H1 (cell line): ENCODE results near the gene MBLAC1. TPM values are rescaled to one million over a fixed set of nuclear protein-coding genes. Genes with fewer than 3 reads are reported as not detected.

ENCODE experiments used
- CTCF ChIA-PET: fragments of 300-600 bp; sonication (Branson Sonifier 250); formaldehyde crosslinking; loops from one replicate; lab custom pipeline; 2021; ENCODE audit not compliant: partially characterized antibody; lab: Charles Lee
- POLR2A ChIA-PET: fragments of 300-600 bp; sonication (Branson Sonifier 250); formaldehyde crosslinking; loops from one replicate; lab custom pipeline; 2021; ENCODE audit warnings: inconsistent platforms; ENCODE audit not compliant: partially characterized antibody; lab: Charles Lee
- DNase-seq, 2 experiments: peaks; one replicate each; pipeline versions ENCODE4 v3.0.0 to v3.0.0-alpha.2; 2010 to 2022; ENCODE audit warnings: low spot score in 2 of 2, low read depth in 1 of 2, mixed read lengths in 1 of 2
- FAIRE-seq: peaks from 2 replicates; lab custom pipeline; 2011; peaks lifted over from hg19 to GRCh38; lab: Jason Lieb, UNC
- H2AFZ ChIP-seq: 2 replicates; pipeline ENCODE4 v1.8.1; 2012; ENCODE audit warnings: low read length, inconsistent platforms
- H2AK5ac ChIP-seq: 2 replicates; pipeline ENCODE4 v1.6.1; 2013; ENCODE audit warnings: low read depth, low read length
- H2BK120ac ChIP-seq: replicated peaks from 2 replicates; pipeline ENCODE3; 2013; ENCODE audit warnings: low read depth, low read length, inconsistent platforms
- H2BK12ac ChIP-seq: 2 replicates; pipeline ENCODE4 v1.6.1; 2013; ENCODE audit warnings: low read depth, low read length
- H2BK15ac ChIP-seq: 2 replicates; pipeline ENCODE4 v1.6.1; 2013; ENCODE audit warnings: low read length
- H2BK20ac ChIP-seq: 2 replicates; pipeline ENCODE4 v1.6.1; 2013; ENCODE audit warnings: low read length
- H2BK5ac ChIP-seq: 2 replicates; pipeline ENCODE4 v1.6.1; 2013; ENCODE audit warnings: low read depth, low read length
- H3K14ac ChIP-seq: 2 replicates; pipeline ENCODE4 v1.6.1; 2013; ENCODE audit warnings: inconsistent platforms; ENCODE audit not compliant: insufficient read length
- H3K18ac ChIP-seq: 2 replicates; pipeline ENCODE4 v1.6.1; 2013; ENCODE audit warnings: low read length; ENCODE audit errors: extremely low read depth
- H3K23ac ChIP-seq: 2 replicates; pipeline ENCODE4 v1.6.1; 2013; ENCODE audit warnings: inconsistent platforms; ENCODE audit not compliant: insufficient read length
- H3K23me2 ChIP-seq: 2 replicates; pipeline ENCODE4 v1.6.1; 2013; ENCODE audit warnings: low read depth, low read length
- H3K27ac ChIP-seq: 2 replicates; pipeline ENCODE4 v1.6.1; 2011; ENCODE audit warnings: low read depth, low read length, inconsistent platforms
- H3K27me3 ChIP-seq, 4 experiments: replicated peaks in 1 of 4; 1 replicate in 1 of 4; 2 replicates in 3 of 4; pipeline versions ENCODE4 v1.6.1 to v1.8.1; 2011 to 2013; ENCODE audit warnings: low read length in 3 of 4, mild to moderate bottlenecking in 3 of 4, inconsistent platforms in 2 of 4, mixed read lengths in 2 of 4, moderate library complexity in 1 of 4; ENCODE audit not compliant: control insufficient read depth in 3 of 4, insufficient read depth in 3 of 4; ENCODE audit errors: extremely low read depth in 1 of 4
- H3K36me3 ChIP-seq, 4 experiments: 2 replicates each; pipeline versions ENCODE4 v1.6.1 to v1.8.1; 2011 to 2013; ENCODE audit warnings: mild to moderate bottlenecking in 4 of 4, low read length in 3 of 4, moderate library complexity in 2 of 4, control low read depth in 1 of 4, inconsistent platforms in 1 of 4; ENCODE audit not compliant: insufficient read depth in 4 of 4, control insufficient read depth in 2 of 4
- H3K4ac ChIP-seq: replicated peaks from 2 replicates; pipeline ENCODE3; 2013; ENCODE audit warnings: low read length, low read depth, mixed read lengths, inconsistent platforms; ENCODE audit not compliant: insufficient read length
- H3K4me1 ChIP-seq, 4 experiments: replicated peaks in 1 of 4; 1 replicate in 1 of 4; 2 replicates in 3 of 4; pipeline versions ENCODE4 v1.6.1 to v1.8.1; 2011 to 2013; ENCODE audit warnings: low read length in 3 of 4, inconsistent platforms in 2 of 4, mixed read lengths in 1 of 4; ENCODE audit not compliant: insufficient read depth in 4 of 4, control insufficient read depth in 3 of 4
- H3K4me2 ChIP-seq, 2 experiments: 2 replicates each; pipeline versions ENCODE4 v1.6.1 to v1.8.1; 2011 to 2013; ENCODE audit warnings: low read depth in 2 of 2, low read length in 2 of 2, control low read depth in 1 of 2, inconsistent platforms in 1 of 2, mild to moderate bottlenecking in 1 of 2; ENCODE audit not compliant: insufficient read depth in 1 of 2
- H3K4me3 ChIP-seq, 4 experiments: fragments of 200-600, 300-600 bp in 1 of 4; sonication (generic), shearing (Covaris generic), sonication (Bioruptor Twin) in 1 of 4; 2 replicates each; pipeline versions ENCODE4 v1.5.1 to v1.8.1; 2011 to 2016; ENCODE audit warnings: low read length in 4 of 4, low read depth in 3 of 4, control low read depth in 2 of 4, inconsistent platforms in 2 of 4, mild to moderate bottlenecking in 2 of 4, mixed read lengths in 1 of 4, moderate library complexity in 1 of 4; ENCODE audit not compliant: insufficient read depth in 2 of 4; ENCODE audit errors: extremely low read depth in 1 of 4
- H3K56ac ChIP-seq: replicated peaks from 2 replicates; pipeline ENCODE3; 2013; ENCODE audit warnings: low read depth, mild to moderate bottlenecking, mixed read lengths, low read length, inconsistent platforms; ENCODE audit not compliant: insufficient read length
- H3K79me1 ChIP-seq: 2 replicates; pipeline ENCODE4 v1.6.1; 2013; ENCODE audit warnings: low read depth, low read length, control low read depth
- H3K79me2 ChIP-seq, 2 experiments: 2 replicates each; pipeline versions ENCODE4 v1.6.1 to v1.8.1; 2012 to 2013; ENCODE audit warnings: low read length in 2 of 2, mild to moderate bottlenecking in 2 of 2, inconsistent platforms in 1 of 2; ENCODE audit not compliant: insufficient read depth in 2 of 2, control insufficient read depth in 1 of 2
- H3K9ac ChIP-seq, 4 experiments: replicated peaks in 1 of 4; 1 replicate in 1 of 4; 2 replicates in 3 of 4; pipeline versions ENCODE4 v1.6.1 to v1.8.1; 2011 to 2013; ENCODE audit warnings: low read depth in 3 of 4, low read length in 3 of 4, control low read depth in 2 of 4, mild to moderate bottlenecking in 2 of 4, moderate library complexity in 2 of 4, inconsistent platforms in 1 of 4; ENCODE audit errors: extremely low read depth in 1 of 4
- H3K9me3 ChIP-seq, 2 experiments: 2 replicates each; pipeline versions ENCODE4 v1.6.1 to v1.8.1; 2012 to 2013; ENCODE audit warnings: mild to moderate bottlenecking in 2 of 2, moderate library complexity in 2 of 2, control low read depth in 1 of 2, inconsistent platforms in 1 of 2, low read depth in 1 of 2, low read length in 1 of 2, mixed read lengths in 1 of 2; ENCODE audit not compliant: insufficient read depth in 2 of 2
- H4K20me1 ChIP-seq, 2 experiments: replicated peaks in 1 of 2; 2 replicates each; pipeline versions ENCODE3 to v1.8.1; 2011 to 2013; ENCODE audit warnings: inconsistent platforms in 2 of 2, low read length in 2 of 2, mild to moderate bottlenecking in 1 of 2; ENCODE audit not compliant: insufficient read depth in 2 of 2, control insufficient read depth in 1 of 2
- H4K5ac ChIP-seq: 2 replicates; pipeline ENCODE4 v1.6.1; 2013; ENCODE audit warnings: low read length, low read depth, mixed read lengths, inconsistent platforms; ENCODE audit not compliant: insufficient read length
- H4K8ac ChIP-seq: 2 replicates; pipeline ENCODE4 v1.8.0; 2013; ENCODE audit warnings: mild to moderate bottlenecking, moderate library complexity, low read length, inconsistent platforms; ENCODE audit not compliant: insufficient read depth; ENCODE audit errors: extremely low read depth
- H4K91ac ChIP-seq: replicated peaks from 2 replicates; pipeline ENCODE3; 2013; ENCODE audit warnings: low read length, mixed read lengths, inconsistent platforms; ENCODE audit not compliant: insufficient read length
- ASH2L ChIP-seq: fragments of 200-600, 300-600 bp; sonication (generic); IDR thresholded peaks from one replicate; pipeline ENCODE4 v1.7.1; 2017; ENCODE audit warnings: low read length
- CEBPB ChIP-seq: IDR thresholded peaks from 2 replicates; pipeline ENCODE4 v1.6.1; 2012; ENCODE audit warnings: low read depth, low read length
- CREB1 ChIP-seq: IDR thresholded peaks from 2 replicates; pipeline ENCODE4 v1.6.1; 2012; ENCODE audit warnings: inconsistent platforms
- HDAC6 ChIP-seq: IDR thresholded peaks from one replicate; pipeline ENCODE4 v1.7.1; 2012; ENCODE audit warnings: low read depth, mild to moderate bottlenecking, inconsistent platforms, low read length, moderate library complexity
- JUN ChIP-seq: IDR thresholded peaks from 2 replicates; pipeline ENCODE4 v1.6.1; 2011; ENCODE audit warnings: low read depth, mild to moderate bottlenecking, improper control_type of control experiment, low read length
- MAX ChIP-seq: IDR thresholded peaks from 2 replicates; pipeline ENCODE4 v1.6.1; 2012; ENCODE audit warnings: inconsistent platforms
- NRF1 ChIP-seq: IDR thresholded peaks from 2 replicates; pipeline ENCODE4 v1.6.1; 2011; ENCODE audit warnings: mild to moderate bottlenecking, low read depth, low read length, improper control_type of control experiment
- POLR2A ChIP-seq, 2 experiments: IDR thresholded peaks; 1 replicate in 1 of 2; 2 replicates in 1 of 2; pipeline ENCODE4 v1.6.1; 2011; ENCODE audit warnings: low read depth in 2 of 2, low read length in 2 of 2, mild to moderate bottlenecking in 2 of 2; ENCODE audit errors: control extremely low read depth in 1 of 2
- RBBP5 ChIP-seq: IDR thresholded peaks from 2 replicates; pipeline ENCODE4 v1.7.1; 2012; ENCODE audit warnings: low read depth, mild to moderate bottlenecking, inconsistent platforms, low read length, moderate library complexity, borderline replicate concordance
- SRF ChIP-seq: IDR thresholded peaks from 2 replicates; pipeline ENCODE4 v1.6.1; 2011; ENCODE audit warnings: mild to moderate bottlenecking, low read depth, low read length, moderate library complexity
- USF2 ChIP-seq: IDR thresholded peaks from 2 replicates; pipeline ENCODE4 v1.6.1; 2011; ENCODE audit warnings: low read length, improper control_type of control experiment
- WGBS, 2 experiments: shearing (Covaris generic) in 1 of 2; methylation state at CpG; one replicate each; pipeline versions ENCODE4 v1.1.6 to v1.1.7; 2013 to 2015; ENCODE audit warnings: low lambda C conversion rate in 2 of 2, mixed read lengths in 2 of 2, inconsistent platforms in 1 of 2, low coverage in 1 of 2, missing lambda C conversion rate in 1 of 2; ENCODE audit not compliant: insufficient replicate concordance in 2 of 2, insufficient coverage in 1 of 2, insufficient read length in 1 of 2; ENCODE audit errors: extremely low coverage in 1 of 2, missing lambda C conversion rate in 1 of 2; 5-methylcytosine and 5-hydroxymethylcytosine counted together
- polyA plus RNA-seq, 7 experiments: library from polyadenylated mRNA; depleted of rRNA in 3 of 7; stranded (reverse) in 5 of 7; unstranded in 2 of 7; fragments of >200 nt in 5 of 7; fragments of 200-250 nt in 2 of 7; gene quantifications; 1 replicate in 5 of 7; 2 replicates in 1 of 7; 4 replicates in 1 of 7; pipeline versions ENCODE4 v1.2.1 to v1.2.3, GENCODE V29; 2011 to 2013; ENCODE audit warnings: missing spikeins in 2 of 7, mixed read lengths in 2 of 7
- total RNA-seq: library from RNA; stranded (reverse); fragmentation: NEBNext Ultra II Directional; extraction: Animal tissue kit (Norgen Biotek cat#: 25700); gene quantifications from 2 replicates; pipeline ENCODE4 v1.2.1, GENCODE V29; 2021

The MBLAC1 gene
- total and polyA plus RNA-seq, 2 of the 8 experiments (the other 6 are each of a cell fraction or from before 2014, with no cell fraction given), result 1.00 to 1.7 TPM

GRCh38 chr7:100148559-100149328, 22.0 kb downstream of the MBLAC1 start, which contains the start of gene LAMTOR4:
LAMTOR4 (plus strand) TSS chr7:100148918; CDS start chr7:100148973, 55 bp downstream.
- H4K5ac ChIP-seq, result peak within 1 kb of the TSS; percentile 92
- peak within 1 kb of the TSS; percentile 83 for H3K56ac ChIP-seq
- H2BK5ac ChIP-seq, result peak within 1 kb of the TSS; percentile 98
- DNase-seq, result peak; percentile 94 to 99
- H4K91ac ChIP-seq, result peak within 1 kb of the TSS; percentile 86
- CTCF ChIA-PET, result interaction anchor here (0.7 to 10.2 kb wide), 3 partner anchors 11 to 40 kb away, joined by 3 to 108 read pairs (median 5); no protein-coding TSS in a partner anchor
- H3K4me2 ChIP-seq, result peak within 1 kb of the TSS; percentile 55 to 80
- no peak within 1 kb of the TSS for H3K14ac ChIP-seq
- no peak within 1 kb of the TSS for H2BK15ac ChIP-seq
- peak within 1 kb of the TSS; percentile 28; the same call in 1 of the 2 replicates for H2AFZ ChIP-seq
- no peak within 1 kb of the TSS for H2BK12ac ChIP-seq
- H3K36me3 ChIP-seq, result peaks cover 2 to 14% (median 8%) of the 10 kb centered on the region in 4 experiments; a peak in 5 of 8 replicates
- WGBS, 2 experiments, result 2% methylated on average over 42 of the region's 46 CpGs; no CpG with 5 or more reads in 1 of the 2 experiments
- peaks cover 1 to 4% of the 10 kb centered on the region in 2 experiments for H4K20me1 ChIP-seq
- H3K9me3 ChIP-seq, result no peaks in the 10 kb centered on the region
- H3K4ac ChIP-seq, result peak within 1 kb of the TSS; percentile 96
- H3K27me3 ChIP-seq, result no peaks in the 10 kb centered on the region
- H3K23me2 ChIP-seq, result peaks cover 3% of the 10 kb centered on the region
- no peaks in the 10 kb centered on the region; the same call in 1 of the 2 replicates for H3K79me1 ChIP-seq
- H3K18ac ChIP-seq, result peak within 1 kb of the TSS; percentile 98
- H3K9ac ChIP-seq, result peak within 1 kb of the TSS; percentile 69 to 81 (median 75)
- peaks cover 0 to 12% of the 10 kb centered on the region in 2 experiments; a peak in 2 of 4 replicates for H3K79me2 ChIP-seq
- peak within 1 kb of the TSS; percentile 94 for H4K8ac ChIP-seq
- H3K4me3 ChIP-seq, result peak within 1 kb of the TSS; percentile 71 to 89 (median 78)
- no peak within 1 kb of the TSS for H3K23ac ChIP-seq
- peak within 1 kb of the TSS; percentile 43; the same call in 1 of the 2 replicates for H2BK20ac ChIP-seq
- no peak within 1 kb of the TSS for H2AK5ac ChIP-seq
- POLR2A ChIA-PET, result interaction anchor here (0.9 to 2.8 kb wide), 21 partner anchors 9 to 63 kb away, joined by 3 to 45 read pairs (median 5); partner anchors contain the start of genes AP4M1, GAL3ST4, GPC2 and MBLAC1
- no peak within 1 kb of the TSS for H3K27ac ChIP-seq
- peaks cover 0 to 4% (median under 1%) of the 10 kb centered on the region in 4 experiments; a peak in 3 of 7 replicates for H3K4me1 ChIP-seq
- no peak within 1 kb of the TSS for H2BK120ac ChIP-seq
- FAIRE-seq, result peak; percentile 60
- TF ChIP-seq USF2 (peak; percentile 93), SRF (no peak), NRF1 (peak; percentile 72), JUN (no peak), CEBPB (peak; percentile 82), ASH2L (peak; percentile 52), MAX (peak; percentile 83), POLR2A (IDR thresholded peaks at IDR 0.05; ENCODE audit: control extremely low read depth in 1 of 2, low read depth in 2 of 2, low read length in 2 of 2) (peak; percentile 38 to 69; a peak in 2 of 3 replicates), CREB1 (peak; percentile 71), HDAC6 (no peak), RBBP5 (peak; percentile 74; the same call in 1 of the 2 replicates)
